Measurements from ENCODE around the gene GXYLT1. TPM values are rescaled to one million over a fixed set of nuclear protein-coding genes. Genes with fewer than 3 reads are reported as not detected.

The GXYLT1 gene
- total and polyA plus RNA-seq, 2 donors (not counting 3 experiments of a cell fraction or from before 2014, with no cell fraction given), result 6.8 to 23.0 TPM

DNA sequence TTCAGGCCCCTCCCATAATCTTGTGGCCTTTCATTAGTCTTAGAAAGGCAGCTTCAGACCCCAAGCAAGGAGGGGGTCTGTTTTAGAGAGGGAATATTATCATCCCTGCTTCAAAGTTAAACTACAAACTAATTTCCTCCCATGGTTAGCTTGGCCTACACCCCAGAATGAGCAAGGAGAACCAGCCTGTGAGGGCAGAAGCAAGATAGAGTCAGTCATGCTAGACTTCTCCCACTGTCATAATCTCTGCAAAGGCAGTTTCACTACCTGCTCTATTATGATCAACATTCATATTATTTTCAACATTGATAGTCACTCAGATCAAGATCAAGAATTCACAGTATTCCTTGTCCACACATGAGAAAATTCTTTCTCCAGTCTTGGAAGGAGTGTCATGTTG lies 105.1 kb downstream of the GXYLT1 start:
- TF ChIP-seq POLR2A (IDR thresholded peaks at IDR 0.05; ENCODE audit: low read depth, low read length) (no peak), POLR2AphosphoS5 (IDR thresholded peaks at IDR 0.05; ENCODE audit: insufficient read depth, low read depth, low read length) (no peak), FOS (IDR thresholded peaks at IDR 0.05; ENCODE audit: borderline replicate concordance, insufficient read depth, low read length) (no peak), MYC (IDR thresholded peaks at IDR 0.05; ENCODE audit: low read depth, low read length) (no peak)
- TF ChIP-seq, protein P1, sequence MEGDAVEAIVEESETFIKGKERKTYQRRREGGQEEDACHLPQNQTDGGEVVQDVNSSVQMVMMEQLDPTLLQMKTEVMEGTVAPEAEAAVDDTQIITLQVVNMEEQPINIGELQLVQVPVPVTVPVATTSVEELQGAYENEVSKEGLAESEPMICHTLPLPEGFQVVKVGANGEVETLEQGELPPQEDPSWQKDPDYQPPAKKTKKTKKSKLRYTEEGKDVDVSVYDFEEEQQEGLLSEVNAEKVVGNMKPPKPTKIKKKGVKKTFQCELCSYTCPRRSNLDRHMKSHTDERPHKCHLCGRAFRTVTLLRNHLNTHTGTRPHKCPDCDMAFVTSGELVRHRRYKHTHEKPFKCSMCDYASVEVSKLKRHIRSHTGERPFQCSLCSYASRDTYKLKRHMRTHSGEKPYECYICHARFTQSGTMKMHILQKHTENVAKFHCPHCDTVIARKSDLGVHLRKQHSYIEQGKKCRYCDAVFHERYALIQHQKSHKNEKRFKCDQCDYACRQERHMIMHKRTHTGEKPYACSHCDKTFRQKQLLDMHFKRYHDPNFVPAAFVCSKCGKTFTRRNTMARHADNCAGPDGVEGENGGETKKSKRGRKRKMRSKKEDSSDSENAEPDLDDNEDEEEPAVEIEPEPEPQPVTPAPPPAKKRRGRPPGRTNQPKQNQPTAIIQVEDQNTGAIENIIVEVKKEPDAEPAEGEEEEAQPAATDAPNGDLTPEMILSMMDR (IDR thresholded peaks at IDR 0.05; ENCODE audit: extremely low read depth in 1 of 2, insufficient read depth in 1 of 2, low read depth in 1 of 2, low read length in 2 of 2), result no peak
- TF ChIP-seq, protein P2, sequence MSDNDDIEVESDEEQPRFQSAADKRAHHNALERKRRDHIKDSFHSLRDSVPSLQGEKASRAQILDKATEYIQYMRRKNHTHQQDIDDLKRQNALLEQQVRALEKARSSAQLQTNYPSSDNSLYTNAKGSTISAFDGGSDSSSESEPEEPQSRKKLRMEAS (IDR thresholded peaks at IDR 0.05; ENCODE audit: insufficient read depth, insufficient read length), result no peak
- Histone ChIP-seq H3K9ac (replicated peaks; ENCODE audit: extremely low read depth, insufficient read depth, low read length) (no peak overlapping the region), H3K27me3 (ENCODE audit: control insufficient read depth in 2 of 2, insufficient read depth in 2 of 2, low read length in 2 of 2) (no peaks in the 10 kb centered on the region), H3K27ac (ENCODE audit: insufficient read depth, low read depth, low read length) (no peak overlapping the region), H3K9me1 (replicated peaks; ENCODE audit: control insufficient read depth, extremely low read depth, insufficient read depth, low read length) (no peaks in the 10 kb centered on the region), H4K20me1 (replicated peaks; ENCODE audit: control insufficient read depth, extremely low read depth, insufficient read depth, low read length) (no peaks in the 10 kb centered on the region), H3K9me3 (replicated peaks; ENCODE audit: control insufficient read depth, insufficient read depth, low read length) (no peaks in the 10 kb centered on the region), H3K36me3 (ENCODE audit: control insufficient read depth in 2 of 2, extremely low read depth in 1 of 2, insufficient read depth in 2 of 2, low read length in 2 of 2) (no peaks in the 10 kb centered on the region), H3K4me2 (ENCODE audit: insufficient read depth, low read length) (no peak overlapping the region), H3K79me2 (ENCODE audit: control insufficient read depth, insufficient read depth, low read length) (no peaks in the 10 kb centered on the region), H3K4me3 (replicated peaks in 1 of 3; ENCODE audit: insufficient read depth in 1 of 3, low read depth in 1 of 3, low read length in 3 of 3) (no peak overlapping the region), H3K4me1 (ENCODE audit: control insufficient read depth, extremely low read depth, insufficient read depth, low read length) (no peaks in the 10 kb centered on the region), H2AFZ (ENCODE audit: low read depth, low read length) (no peak overlapping the region)
- dilution Hi-C loops (cut with MboI; ENCODE audit: extremely low pct_ligation_motif_present, low sequenced_read_pairs) (no loop called here), intact Hi-C loops (cut with micrococcal nuclease) (no loop called here)
- BruUV-seq (replicated peaks), result no TSS peak
- no peak for DNase-seq (ENCODE audit: low read depth, low spot score)
- CTCF ChIA-PET, result interaction anchor here (1.7 kb wide), 1 partner anchor 16 kb away, joined by 6 read pairs; no protein-coding TSS in a partner anchor
- POLR2A ChIA-PET, result no interaction called here
- FAIRE-seq, result no peak

DNA sequence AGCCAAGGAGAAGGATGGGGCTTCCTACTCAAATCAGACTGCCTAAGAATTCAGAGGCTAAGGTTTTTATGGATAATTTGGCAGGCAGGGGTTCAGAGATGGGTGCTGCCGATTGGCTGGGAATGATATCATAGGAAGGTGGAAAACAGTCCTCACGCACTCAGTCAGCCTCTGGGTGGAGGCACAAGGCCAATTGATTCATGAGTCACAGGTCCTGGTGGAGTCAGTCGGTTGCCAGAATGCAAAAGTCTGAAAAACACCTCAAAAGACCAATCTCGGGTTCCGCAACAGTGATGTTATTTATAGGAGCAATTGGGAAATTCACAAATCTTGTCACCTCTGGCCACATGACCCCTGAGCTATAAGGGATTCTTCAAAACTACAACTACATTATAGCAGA lies 105.5 kb downstream of the GXYLT1 start:
- H3K9me3 ChIP-seq (replicated peaks; ENCODE audit: control insufficient read depth, insufficient read depth, low read length), result no peaks in the 10 kb centered on the region
- H3K27ac ChIP-seq (ENCODE audit: insufficient read depth, low read depth, low read length), result no peak overlapping the region
- no peaks in the 10 kb centered on the region for H3K79me2 ChIP-seq (ENCODE audit: control insufficient read depth, insufficient read depth, low read length)
- no peak for TF ChIP-seq POLR2AphosphoS5 (IDR thresholded peaks at IDR 0.05; ENCODE audit: insufficient read depth, low read depth, low read length)
- H3K9ac ChIP-seq (replicated peaks; ENCODE audit: extremely low read depth, insufficient read depth, low read length), result no peak overlapping the region
- no peak overlapping the region for H3K4me3 ChIP-seq (replicated peaks in 1 of 3; ENCODE audit: insufficient read depth in 1 of 3, low read depth in 1 of 3, low read length in 3 of 3)
- no peaks in the 10 kb centered on the region for H3K27me3 ChIP-seq (ENCODE audit: control insufficient read depth in 2 of 2, insufficient read depth in 2 of 2, low read length in 2 of 2)
- H4K20me1 ChIP-seq (replicated peaks; ENCODE audit: control insufficient read depth, extremely low read depth, insufficient read depth, low read length), result no peaks in the 10 kb centered on the region
- ChIA-PET CTCF (interaction anchor here (1.7 kb wide), 1 partner anchor 15 kb away, joined by 6 read pairs; no protein-coding TSS in a partner anchor), POLR2A (no interaction called here)
- H3K4me1 ChIP-seq (ENCODE audit: control insufficient read depth, extremely low read depth, insufficient read depth, low read length), result no peaks in the 10 kb centered on the region
- H3K36me3 ChIP-seq (ENCODE audit: control insufficient read depth in 2 of 2, extremely low read depth in 1 of 2, insufficient read depth in 2 of 2, low read length in 2 of 2), result no peaks in the 10 kb centered on the region
- dilution Hi-C loops (cut with MboI; ENCODE audit: extremely low pct_ligation_motif_present, low sequenced_read_pairs) (no loop called here), intact Hi-C loops (cut with micrococcal nuclease) (no loop called here)
- BruUV-seq (replicated peaks), result no TSS peak
- DNase-seq (ENCODE audit: low read depth, low spot score) (peak; percentile 34), FAIRE-seq (no peak)
- H2AFZ ChIP-seq (ENCODE audit: low read depth, low read length), result no peak overlapping the region
- no peak overlapping the region for H3K4me2 ChIP-seq (ENCODE audit: insufficient read depth, low read length)
- no peaks in the 10 kb centered on the region for H3K9me1 ChIP-seq (replicated peaks; ENCODE audit: control insufficient read depth, extremely low read depth, insufficient read depth, low read length)
